HG02981 (cell line): ENCODE results near the gene RNFT2.

Experiments
- ATAC-seq: cut with Tn5 transposase; IDR thresholded peaks from one replicate; pipeline ENCODE4 v1.9.1; 2021; ENCODE audit warnings: mild to moderate bottlenecking, moderate library complexity; ENCODE audit not compliant: unreplicated experiment

Gene RNFT2

GRCh38 chr12:116709768-116710167 lies 28.3 kb upstream of the RNFT2 start:
- ATAC-seq: no peak

- no peak for ATAC-seq
These were observed 27.6 kb upstream of the RNFT2 start for GRCh38 chr12:116710370-116711150.

GRCh38 chr12:116712458-116713303 lies 25.4 kb upstream of the RNFT2 start:
- no peak for ATAC-seq

GRCh38 chr12:116713527-116713926 lies 24.6 kb upstream of the RNFT2 start:
- no peak for ATAC-seq

GRCh38 chr12:116714175-116714574 lies 23.9 kb upstream of the RNFT2 start:
- no peak for ATAC-seq

GRCh38 chr12:116717466-116718437 lies 20.4 kb upstream of the RNFT2 start:
- no peak for ATAC-seq

- no peak for ATAC-seq
These were observed 19.3 kb upstream of the RNFT2 start for GRCh38 chr12:116718655-116719454.

- ATAC-seq: no peak
These were observed 18.2 kb upstream of the RNFT2 start for GRCh38 chr12:116719731-116720528.

GRCh38 chr12:116722245-116722644 lies 15.9 kb upstream of the RNFT2 start:
- no peak for ATAC-seq

GRCh38 chr12:116726694-116727093 lies 11.4 kb upstream of the RNFT2 start:
- no peak for ATAC-seq

- no peak for ATAC-seq
These were observed 10.9 kb upstream of the RNFT2 start for GRCh38 chr12:116727261-116727660.

- ATAC-seq: no peak
These were observed 10.2 kb upstream of the RNFT2 start for GRCh38 chr12:116727891-116728290.

- ATAC-seq: no peak
These were observed 6.3 kb upstream of the RNFT2 start for GRCh38 chr12:116731801-116732200.

- no peak for ATAC-seq
These were observed 3.9 kb upstream of the RNFT2 start for GRCh38 chr12:116734156-116734768.

- no peak for ATAC-seq
These were observed 3.0 kb upstream of the RNFT2 start for GRCh38 chr12:116735084-116735483.

- ATAC-seq: no peak
These were observed 2.0 kb upstream of the RNFT2 start for GRCh38 chr12:116735951-116736599.

GRCh38 chr12:116736962-116737773 lies 947 bp upstream of the RNFT2 start:
- no peak for ATAC-seq
